Gastroesophageal sphincter (tissue), 3 donors: ENCODE measurements around the gene MRPL27.

Experiments
- EP300 ChIP-seq: sonication (generic); formaldehyde crosslinking; IDR thresholded peaks from one replicate; pipeline ENCODE4 v1.6.1; 2017; ENCODE audit warnings: antibody characterized with exemption, mild to moderate bottlenecking
- POLR2A ChIP-seq, 2 donors: fragments of 450-650 bp; IDR thresholded peaks; one replicate each; pipeline ENCODE4 v1.6.1; 2017; ENCODE audit warnings: antibody characterized with exemption in 2 of 2, mild to moderate bottlenecking in 2 of 2, moderate library complexity in 1 of 2
- POLR2AphosphoS5 ChIP-seq: sonication (generic); formaldehyde crosslinking; IDR thresholded peaks from one replicate; pipeline ENCODE4 v1.6.1; 2017; ENCODE audit warnings: antibody characterized with exemption
- TF ChIP-seq, protein P1 (sequence below), 4 experiments: fragments of 200-600 bp in 2 of 4; fragments of 450-650 bp in 2 of 4; sonication (generic) in 1 of 4; IDR thresholded peaks; one replicate each; pipeline ENCODE4 v1.5.1; 2017 to 2019; ENCODE audit warnings: antibody characterized with exemption in 4 of 4, mild to moderate bottlenecking in 2 of 4, moderate library complexity in 2 of 4

DNA sequence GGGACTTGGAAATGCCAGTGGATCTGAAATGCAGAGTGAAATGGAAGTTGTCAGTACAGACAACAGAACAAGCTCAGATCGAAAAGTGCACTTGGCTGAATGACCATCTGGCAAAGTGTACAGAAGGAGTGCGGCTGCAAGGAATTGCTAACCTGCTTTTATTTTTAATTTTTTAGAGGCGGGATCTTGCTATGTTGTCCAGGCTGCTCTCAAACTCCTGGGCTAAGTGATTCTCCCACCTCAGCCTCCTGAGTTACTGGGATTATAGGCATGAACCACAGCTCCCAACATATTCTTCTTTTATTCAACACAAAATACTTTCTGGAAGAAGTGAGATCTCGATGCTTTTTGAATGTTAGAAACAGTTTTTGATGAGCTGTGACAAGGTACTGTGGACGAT is 20.7 kb upstream of the MRPL27 start:
- TF ChIP-seq, protein P1, sequence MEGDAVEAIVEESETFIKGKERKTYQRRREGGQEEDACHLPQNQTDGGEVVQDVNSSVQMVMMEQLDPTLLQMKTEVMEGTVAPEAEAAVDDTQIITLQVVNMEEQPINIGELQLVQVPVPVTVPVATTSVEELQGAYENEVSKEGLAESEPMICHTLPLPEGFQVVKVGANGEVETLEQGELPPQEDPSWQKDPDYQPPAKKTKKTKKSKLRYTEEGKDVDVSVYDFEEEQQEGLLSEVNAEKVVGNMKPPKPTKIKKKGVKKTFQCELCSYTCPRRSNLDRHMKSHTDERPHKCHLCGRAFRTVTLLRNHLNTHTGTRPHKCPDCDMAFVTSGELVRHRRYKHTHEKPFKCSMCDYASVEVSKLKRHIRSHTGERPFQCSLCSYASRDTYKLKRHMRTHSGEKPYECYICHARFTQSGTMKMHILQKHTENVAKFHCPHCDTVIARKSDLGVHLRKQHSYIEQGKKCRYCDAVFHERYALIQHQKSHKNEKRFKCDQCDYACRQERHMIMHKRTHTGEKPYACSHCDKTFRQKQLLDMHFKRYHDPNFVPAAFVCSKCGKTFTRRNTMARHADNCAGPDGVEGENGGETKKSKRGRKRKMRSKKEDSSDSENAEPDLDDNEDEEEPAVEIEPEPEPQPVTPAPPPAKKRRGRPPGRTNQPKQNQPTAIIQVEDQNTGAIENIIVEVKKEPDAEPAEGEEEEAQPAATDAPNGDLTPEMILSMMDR (IDR thresholded peaks at IDR 0.05): no peak
- TF ChIP-seq EP300 (no peak), POLR2A (IDR thresholded peaks at IDR 0.05) (no peak), POLR2AphosphoS5 (no peak)
